Vagina (tissue), 2 donors: ENCODE results near the gene ZBTB16.

Experiments
- CTCF ChIP-seq, 3 experiments: fragments of 450-650 bp in 2 of 3; fragments of 200-600 bp in 1 of 3; sonication (generic) in 1 of 3; IDR thresholded peaks; one replicate each; pipeline ENCODE4 v1.5.1; 2017 to 2019; ENCODE audit warnings: antibody characterized with exemption in 3 of 3, mild to moderate bottlenecking in 2 of 3, moderate library complexity in 2 of 3
- POLR2A ChIP-seq, 2 donors: fragments of 450-650 bp; IDR thresholded peaks; one replicate each; pipeline ENCODE4 v1.6.1; 2017; ENCODE audit warnings: antibody characterized with exemption in 2 of 2, mild to moderate bottlenecking in 2 of 2, moderate library complexity in 2 of 2

DNA sequence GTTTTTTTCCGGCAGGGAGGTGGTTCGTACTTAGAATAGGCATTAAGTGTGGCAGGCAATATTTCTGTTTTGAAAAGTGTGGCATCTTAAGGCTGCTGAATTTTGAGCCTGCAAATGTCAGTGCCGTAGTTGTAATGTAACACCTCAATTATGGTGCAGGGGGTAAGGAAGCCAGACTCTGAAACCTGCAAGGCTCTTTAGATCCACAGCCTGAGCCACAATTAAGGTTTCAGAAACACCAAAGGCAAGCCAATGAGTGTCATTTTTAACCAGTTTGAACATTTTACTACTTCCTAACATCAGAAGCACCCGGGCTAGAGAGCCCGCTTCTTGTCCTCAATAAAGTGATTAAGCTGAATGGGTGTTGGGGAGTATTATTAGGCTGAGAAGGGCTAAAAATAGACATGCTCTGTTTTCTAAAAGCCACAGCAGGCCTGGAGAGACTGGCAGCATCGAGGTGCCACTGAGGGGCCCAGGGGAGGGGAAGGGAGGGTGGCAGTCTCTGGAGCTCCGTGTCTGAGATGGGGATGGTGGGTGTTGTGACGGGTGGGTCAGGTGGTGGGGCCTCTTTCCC lies 113.4 kb downstream of the ZBTB16 start:
- TF ChIP-seq POLR2A (IDR thresholded peaks at IDR 0.05) = no peak
- TF ChIP-seq CTCF (IDR thresholded peaks at IDR 0.05) = no peak
